WERI-Rb-1 (cell line): ENCODE data around the gene GUCY1A2.

Experiments
- DNase-seq: peaks from one replicate; pipeline ENCODE4 v3.0.0-alpha.2; 2020
- H3K27ac ChIP-seq: fragments of 250-450 bp; sonication (Bioruptor Pico); 2 replicates; pipeline ENCODE4 v1.5.1; 2020; ENCODE audit warnings: mild to moderate bottlenecking, moderate library complexity
- H3K27me3 ChIP-seq: fragments of 250-450 bp; sonication (Bioruptor Pico); 2 replicates; pipeline ENCODE4 v1.5.1; 2021; ENCODE audit warnings: mild to moderate bottlenecking, low read depth, moderate library complexity; ENCODE audit not compliant: insufficient read depth, severe bottlenecking
- H3K36me3 ChIP-seq: fragments of 250-450 bp; sonication (Bioruptor Pico); 2 replicates; pipeline ENCODE4 v1.5.1; 2020; ENCODE audit warnings: mild to moderate bottlenecking, moderate library complexity
- H3K4me3 ChIP-seq: 2 replicates; pipeline ENCODE4 v1.5.1; 2011; ENCODE audit warnings: low read depth, mild to moderate bottlenecking, control low read depth, low read length
- H3K9me3 ChIP-seq: fragments of 250-450 bp; sonication (Bioruptor Pico); 2 replicates; pipeline ENCODE4 v1.5.1; 2021; ENCODE audit warnings: mild to moderate bottlenecking, moderate library complexity; ENCODE audit not compliant: severe bottlenecking
- TF ChIP-seq, protein P1 (sequence below): IDR thresholded peaks from 2 replicates; pipeline ENCODE4 v1.5.1; 2011; ENCODE audit warnings: low read depth, mild to moderate bottlenecking, control low read depth, inconsistent platforms, low read length

Gene GUCY1A2

DNA sequence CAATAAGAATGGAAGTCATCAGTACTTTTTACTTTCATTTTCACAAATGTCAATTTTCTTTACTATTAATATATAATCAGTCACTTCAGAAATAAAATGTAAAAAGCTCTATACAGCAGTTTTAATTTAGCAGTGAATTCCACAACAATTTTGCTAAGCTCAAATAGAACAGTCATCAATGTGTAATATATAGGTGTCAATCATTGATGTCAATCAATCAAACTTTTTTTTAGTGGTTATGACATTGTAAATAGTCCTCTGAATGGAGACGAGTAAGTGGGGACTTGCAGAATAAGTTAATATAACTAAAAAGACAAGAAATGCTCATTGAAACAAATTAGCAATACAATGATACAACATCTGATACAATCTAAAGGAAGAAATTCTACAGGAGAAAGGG lies 327.4 kb downstream of the GUCY1A2 start:
- Histone ChIP-seq H3K9me3 (no peaks in the 10 kb centered on the region), H3K36me3 (no peaks in the 10 kb centered on the region), H3K4me3 (no peak overlapping the region), H3K27ac (no peak overlapping the region), H3K27me3 (no peaks in the 10 kb centered on the region)
- TF ChIP-seq, protein P1, sequence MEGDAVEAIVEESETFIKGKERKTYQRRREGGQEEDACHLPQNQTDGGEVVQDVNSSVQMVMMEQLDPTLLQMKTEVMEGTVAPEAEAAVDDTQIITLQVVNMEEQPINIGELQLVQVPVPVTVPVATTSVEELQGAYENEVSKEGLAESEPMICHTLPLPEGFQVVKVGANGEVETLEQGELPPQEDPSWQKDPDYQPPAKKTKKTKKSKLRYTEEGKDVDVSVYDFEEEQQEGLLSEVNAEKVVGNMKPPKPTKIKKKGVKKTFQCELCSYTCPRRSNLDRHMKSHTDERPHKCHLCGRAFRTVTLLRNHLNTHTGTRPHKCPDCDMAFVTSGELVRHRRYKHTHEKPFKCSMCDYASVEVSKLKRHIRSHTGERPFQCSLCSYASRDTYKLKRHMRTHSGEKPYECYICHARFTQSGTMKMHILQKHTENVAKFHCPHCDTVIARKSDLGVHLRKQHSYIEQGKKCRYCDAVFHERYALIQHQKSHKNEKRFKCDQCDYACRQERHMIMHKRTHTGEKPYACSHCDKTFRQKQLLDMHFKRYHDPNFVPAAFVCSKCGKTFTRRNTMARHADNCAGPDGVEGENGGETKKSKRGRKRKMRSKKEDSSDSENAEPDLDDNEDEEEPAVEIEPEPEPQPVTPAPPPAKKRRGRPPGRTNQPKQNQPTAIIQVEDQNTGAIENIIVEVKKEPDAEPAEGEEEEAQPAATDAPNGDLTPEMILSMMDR: no peak
- no peak for DNase-seq

- TF ChIP-seq, protein P1: no peak
- no peaks in the 10 kb centered on the region for H3K36me3 ChIP-seq
- no peak for DNase-seq
These were observed 333.3 kb downstream of the GUCY1A2 start for GRCh38 chr11:106684944-106685343.

DNA sequence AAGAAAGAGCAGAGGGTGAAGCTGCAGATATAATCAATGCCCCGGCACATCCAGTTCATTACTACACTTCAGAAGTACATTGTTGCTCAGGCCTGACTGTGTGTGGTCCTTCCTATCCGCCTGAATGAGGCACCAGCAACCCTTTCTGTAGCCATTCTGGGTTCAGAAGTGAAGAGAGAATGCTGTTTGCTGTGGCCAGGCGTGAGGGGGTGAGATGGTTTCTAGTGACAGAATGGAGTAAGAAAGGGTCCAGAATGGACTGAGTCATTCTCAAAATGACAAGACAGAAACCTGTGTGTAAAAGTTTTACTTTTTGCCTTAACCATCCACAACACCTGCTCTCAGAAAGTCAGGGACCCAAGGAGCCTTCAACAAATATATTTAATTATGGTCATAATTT lies 334.8 kb downstream of the GUCY1A2 start:
- H3K4me3 ChIP-seq: no peak overlapping the region
- H3K27ac ChIP-seq: no peak overlapping the region
- H3K27me3 ChIP-seq: no peaks in the 10 kb centered on the region
- H3K9me3 ChIP-seq: no peaks in the 10 kb centered on the region
- no peaks in the 10 kb centered on the region for H3K36me3 ChIP-seq
- DNase-seq: no peak
- TF ChIP-seq, protein P1: no peak

More at GRCh38 chr11:106684944-106685343, 333.3 kb downstream of the GUCY1A2 start:
- Histone ChIP-seq H3K4me3 (no peak overlapping the region), H3K27me3 (no peaks in the 10 kb centered on the region), H3K9me3 (no peaks in the 10 kb centered on the region), H3K27ac (no peak overlapping the region)

GRCh38 chr11:106681435-106681834 lies 336.8 kb downstream of the GUCY1A2 start:
- H3K27ac ChIP-seq: no peak overlapping the region
- H3K27me3 ChIP-seq: no peaks in the 10 kb centered on the region
- no peaks in the 10 kb centered on the region for H3K36me3 ChIP-seq
- TF ChIP-seq, protein P1: no peak
- DNase-seq: no peak
- H3K9me3 ChIP-seq: no peaks in the 10 kb centered on the region
- H3K4me3 ChIP-seq: no peak overlapping the region

DNA sequence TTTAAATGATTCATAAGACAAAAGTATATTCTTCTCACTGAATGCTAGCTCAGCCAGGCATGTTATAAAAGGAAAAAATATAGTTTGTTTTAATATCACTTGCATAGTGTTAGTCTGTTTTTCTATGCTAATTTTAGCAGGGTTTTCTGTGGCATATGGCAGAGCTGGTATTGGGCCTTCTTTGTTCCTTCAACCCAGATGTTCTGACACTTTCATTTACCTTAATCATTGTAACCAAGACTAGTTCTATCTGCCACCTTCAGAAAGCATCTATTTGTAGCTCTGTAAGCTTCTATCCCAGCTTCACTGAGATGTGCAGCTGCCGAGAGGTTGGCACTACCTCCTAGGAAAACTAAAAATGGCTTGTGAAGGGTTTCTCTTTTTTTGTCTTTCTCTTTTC lies 338.7 kb downstream of the GUCY1A2 start:
- Histone ChIP-seq H3K36me3 (no peaks in the 10 kb centered on the region), H3K27ac (no peak overlapping the region), H3K4me3 (no peak overlapping the region), H3K27me3 (no peaks in the 10 kb centered on the region), H3K9me3 (no peaks in the 10 kb centered on the region)
- no peak for DNase-seq
- TF ChIP-seq, protein P1: no peak

DNA sequence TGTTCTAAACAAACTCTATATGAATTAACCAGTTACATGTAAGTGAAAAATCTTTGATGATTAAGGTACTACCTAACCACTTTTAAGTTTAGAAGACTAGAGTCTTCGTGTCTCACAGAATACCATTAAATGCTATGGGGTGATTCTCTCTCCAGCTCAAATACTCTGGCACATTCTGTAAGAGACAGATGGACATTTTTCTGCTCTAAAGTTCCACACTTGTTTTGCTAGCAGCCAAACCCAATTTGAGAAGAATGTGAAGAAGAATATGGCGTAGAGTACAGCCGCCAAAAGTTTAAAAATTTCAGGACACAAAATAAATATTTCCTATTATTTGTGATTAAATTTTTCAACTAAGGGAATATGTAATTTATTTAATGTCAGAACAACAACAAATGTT lies 339.1 kb downstream of the GUCY1A2 start:
- DNase-seq: no peak
- Histone ChIP-seq H3K36me3 (no peaks in the 10 kb centered on the region), H3K9me3 (no peaks in the 10 kb centered on the region), H3K27ac (no peak overlapping the region), H3K27me3 (no peaks in the 10 kb centered on the region), H3K4me3 (no peak overlapping the region)
- TF ChIP-seq, protein P1: no peak
